CD14-positive monocyte (primary cell): ENCODE data around the gene FAM167B. TPM values are rescaled to one million over a fixed set of nuclear protein-coding genes. Genes with fewer than 3 reads are reported as not detected.

ENCODE experiments used
- DNase-seq, 3 donors: peaks; one replicate each; pipeline ENCODE4 v3.0.0-alpha.2; 2011 to 2022
- H2AFZ ChIP-seq: 2 replicates; pipeline ENCODE4 v1.6.0; 2012; ENCODE audit warnings: mild to moderate bottlenecking, low read depth, low read length, inconsistent platforms; ENCODE audit not compliant: insufficient read depth, poor library complexity, severe bottlenecking
- H3K27ac ChIP-seq, 2 donors: 1 replicate in 1 of 2; 2 replicates in 1 of 2; pipeline ENCODE4 v1.5.1; 2012 to 2013; ENCODE audit warnings: low read length in 2 of 2, control low read depth in 1 of 2, inconsistent platforms in 1 of 2, low read depth in 1 of 2, mild to moderate bottlenecking in 1 of 2
- H3K27me3 ChIP-seq, 2 donors: one replicate each; pipeline versions ENCODE4 v1.6.0 to v1.6.1; 2011 to 2013; ENCODE audit warnings: low read length in 2 of 2; ENCODE audit not compliant: control insufficient read depth in 2 of 2, insufficient read depth in 2 of 2
- H3K36me3 ChIP-seq, 2 donors: replicated peaks in 1 of 2; 1 replicate in 1 of 2; 2 replicates in 1 of 2; pipeline versions ENCODE4 v1.5.1 to v1.6.1; 2012 to 2013; ENCODE audit warnings: low read length in 2 of 2, control low read depth in 1 of 2, inconsistent platforms in 1 of 2, mild to moderate bottlenecking in 1 of 2; ENCODE audit not compliant: insufficient read depth in 2 of 2, control insufficient read depth in 1 of 2
- H3K4me1 ChIP-seq, 2 donors: 1 replicate in 1 of 2; 2 replicates in 1 of 2; pipeline versions ENCODE4 v1.5.1 to v1.6.1; 2012 to 2013; ENCODE audit warnings: low read length in 2 of 2, control low read depth in 1 of 2, inconsistent platforms in 1 of 2, mild to moderate bottlenecking in 1 of 2, moderate library complexity in 1 of 2; ENCODE audit not compliant: insufficient read depth in 2 of 2, control insufficient read depth in 1 of 2
- H3K4me2 ChIP-seq: replicated peaks from 2 replicates; pipeline ENCODE3; 2012; ENCODE audit warnings: low read length, moderate library complexity, mild to moderate bottlenecking; ENCODE audit not compliant: poor library complexity, severe bottlenecking; ENCODE audit errors: extremely low read depth
- H3K4me3 ChIP-seq, 3 experiments: fragments of 200-600 bp in 1 of 3; sonication (generic) in 1 of 3; replicated peaks in 1 of 3; 1 replicate in 2 of 3; 2 replicates in 1 of 3; pipeline ENCODE4 v1.5.1; 2011 to 2013; ENCODE audit warnings: low read length in 3 of 3, mild to moderate bottlenecking in 3 of 3, control low read depth in 2 of 3, low read depth in 2 of 3, inconsistent platforms in 1 of 3, moderate library complexity in 1 of 3
- H3K79me2 ChIP-seq: 2 replicates; pipeline ENCODE4 v1.6.0; 2012; ENCODE audit warnings: mild to moderate bottlenecking, control low read depth, inconsistent platforms, low read length, moderate library complexity; ENCODE audit not compliant: insufficient read depth
- H3K9ac ChIP-seq: 2 replicates; pipeline ENCODE4 v1.6.0; 2017; ENCODE audit warnings: low read length, mild to moderate bottlenecking; ENCODE audit not compliant: insufficient read depth, poor library complexity, severe bottlenecking
- H3K9me3 ChIP-seq, 2 donors: replicated peaks in 1 of 2; 1 replicate in 1 of 2; 2 replicates in 1 of 2; pipeline versions ENCODE4 v1.5.1 to v1.6.1; 2012 to 2013; ENCODE audit warnings: low read length in 2 of 2, control low read depth in 1 of 2; ENCODE audit not compliant: control insufficient read depth in 1 of 2, insufficient read depth in 1 of 2
- H4K20me1 ChIP-seq: 2 replicates; pipeline ENCODE4 v1.6.0; 2012; ENCODE audit warnings: mild to moderate bottlenecking, low read length, control low read depth, moderate library complexity; ENCODE audit not compliant: insufficient read depth
- H3K27ac Mint-ChIP-seq, 7 donors: one replicate each; pipeline ENCODE4 v1.8.0; 2020; ENCODE audit warnings: mild to moderate bottlenecking in 7 of 7, mixed read lengths in 7 of 7, moderate library complexity in 6 of 7, inconsistent platforms in 2 of 7
- H3K27me3 Mint-ChIP-seq, 3 donors: one replicate each; pipeline ENCODE4 v1.8.0; 2021 to 2022; ENCODE audit warnings: low read depth in 3 of 3, mild to moderate bottlenecking in 3 of 3, mixed read lengths in 3 of 3, moderate library complexity in 3 of 3, inconsistent platforms in 1 of 3
- H3K36me3 Mint-ChIP-seq, 2 donors: one replicate each; pipeline ENCODE4 v1.8.0; 2020; ENCODE audit warnings: mixed read lengths in 2 of 2, inconsistent platforms in 1 of 2, mild to moderate bottlenecking in 1 of 2
- H3K4me1 Mint-ChIP-seq: one replicate; pipeline ENCODE4 v1.8.0; 2020; ENCODE audit warnings: mild to moderate bottlenecking, mixed read lengths
- H3K4me3 Mint-ChIP-seq, 2 donors: one replicate each; pipeline ENCODE4 v1.8.0; 2020; ENCODE audit warnings: mild to moderate bottlenecking in 2 of 2, mixed read lengths in 2 of 2, moderate library complexity in 1 of 2
- H3K9me3 Mint-ChIP-seq, 7 donors: one replicate each; pipeline ENCODE4 v1.8.0; 2020 to 2022; ENCODE audit warnings: mixed read lengths in 7 of 7, mild to moderate bottlenecking in 6 of 7, moderate library complexity in 6 of 7, inconsistent platforms in 2 of 7
- CTCF ChIP-seq: fragments of 200-600 bp; IDR thresholded peaks from one replicate; pipeline ENCODE4 v1.8.0; 2022; ENCODE audit warnings: antibody characterized with exemption, mild to moderate bottlenecking
- WGBS: methylation state at CpG from one replicate; pipeline ENCODE4 v1.1.5; 2013; ENCODE audit warnings: missing lambda C conversion rate; ENCODE audit not compliant: insufficient coverage; 5-methylcytosine and 5-hydroxymethylcytosine counted together
- intact Hi-C, 2 donors: fragments of 100-400 bp; cut with micrococcal nuclease; formaldehyde crosslinking; loops; one replicate each; pipeline versions ENCODE4 v1.15.0 to v1.15.1; 2023
- polyA plus RNA-seq, 3 donors: library from polyadenylated mRNA; depleted of rRNA in 1 of 3; unstranded in 2 of 3; stranded (reverse) in 1 of 3; fragments of 300-500 nt in 2 of 3; fragments of >200 nt in 1 of 3; fragmentation: Illumina TruSeq in 2 of 3; gene quantifications; 1 replicate in 2 of 3; 2 replicates in 1 of 3; pipeline ENCODE4 v1.2.3, GENCODE V29; 2012 to 2021

Gene FAM167B
- polyA plus RNA-seq, 3 donors, result not detected

GRCh38 chr1:32241001-32241763 lies 5.8 kb upstream of the FAM167B start:
- H3K36me3 Mint-ChIP-seq, result no peaks in the 10 kb centered on the region
- DNase-seq, result peak in 2 of 3 donors; percentile 31 to 47
- Histone ChIP-seq H3K9me3 (no peaks in the 10 kb centered on the region), H3K79me2 (no peaks in the 10 kb centered on the region), H3K4me2 (peak overlapping the region; percentile 71), H3K27ac (no peak overlapping the region), H4K20me1 (no peaks in the 10 kb centered on the region), H3K27me3 (peaks cover 0 to 30% of the 10 kb centered on the region in 2 donors), H3K36me3 (no peaks in the 10 kb centered on the region), H2AFZ (peak overlapping the region; percentile 85), H3K9ac (peak overlapping the region; percentile 46), H3K4me3 (peak overlapping the region; percentile 12 to 68 (median 33)), H3K4me1 (peaks cover 20 to 29% of the 10 kb centered on the region in 2 donors)
- H3K4me3 Mint-ChIP-seq, result peak overlapping the region; percentile 72 to 88
- H3K27me3 Mint-ChIP-seq, result peaks cover 24 to 33% (median 29%) of the 10 kb centered on the region in 3 donors
- under 1% methylated on average over 41 of the region's 55 CpGs for WGBS
- H3K9me3 Mint-ChIP-seq, result peaks cover 0 to 3% (median 1%) of the 10 kb centered on the region in 7 donors
- TF ChIP-seq CTCF, result no peak
- intact Hi-C loops, result no loop called here
- H3K27ac Mint-ChIP-seq, result peak overlapping the region in 3 of 7 donors; percentile 11 to 45 (median 30)
- peaks cover 24% of the 10 kb centered on the region for H3K4me1 Mint-ChIP-seq

GRCh38 chr1:32242341-32242851 lies 4.6 kb upstream of the FAM167B start:
- H3K4me2 ChIP-seq, result peak overlapping the region; percentile 19

More at GRCh38 chr1:32242341-32242851, 4.6 kb upstream of the FAM167B start:
- Mint-ChIP-seq H3K4me1 (peaks cover 24% of the 10 kb centered on the region), H3K9me3 (peaks cover 0 to 4% (median 1%) of the 10 kb centered on the region in 7 donors), H3K27me3 (peaks cover 26 to 33% (median 29%) of the 10 kb centered on the region in 3 donors), H3K36me3 (peaks cover 0 to 2% of the 10 kb centered on the region in 2 donors), H3K4me3 (peak overlapping the region in 1 of 2 donors; percentile 88), H3K27ac (no peak overlapping the region)
- Histone ChIP-seq H3K9me3 (no peaks in the 10 kb centered on the region), H4K20me1 (no peaks in the 10 kb centered on the region), H3K27me3 (peaks cover 0 to 30% of the 10 kb centered on the region in 2 donors), H3K79me2 (no peaks in the 10 kb centered on the region), H3K4me1 (peaks cover 20 to 29% of the 10 kb centered on the region in 2 donors), H3K36me3 (no peaks in the 10 kb centered on the region), H3K9ac (no peak overlapping the region), H2AFZ (no peak overlapping the region), H3K27ac (no peak overlapping the region), H3K4me3 (no peak overlapping the region)
- DNase-seq, result peak in 2 of 3 donors; percentile 27 to 38
- WGBS, result 27% methylated on average over 6 of the region's 7 CpGs
- intact Hi-C loops, result no loop called here
- no peak for TF ChIP-seq CTCF
